IPS-18c (cell line): ENCODE data around the gene FAM237A.

ENCODE experiments used
- H3K4me3 ChIP-seq: 2 replicates; pipeline ENCODE4 v1.7.0; 2013; ENCODE audit warnings: low read depth, mild to moderate bottlenecking, low read length, moderate library complexity; ENCODE audit not compliant: insufficient read depth
- H3K9me3 ChIP-seq: one replicate; pipeline ENCODE4 v1.6.1; 2013; ENCODE audit warnings: mild to moderate bottlenecking, low read length, moderate library complexity; ENCODE audit not compliant: control insufficient read depth, insufficient read depth

FAM237A gene

GRCh38 chr2:206642075-206643025, at the start of gene FAM237A:
Gene FAM237A (plus strand): TSS chr2:206642487. CDS start chr2:206644237, 1,750 bp downstream.
- Histone ChIP-seq H3K4me3 (peak within 1 kb of the TSS; percentile 60), H3K9me3 (no peaks in the 10 kb centered on the region)

GRCh38 chr2:206597717-206598218, 44.5 kb upstream of the FAM237A start:
- Histone ChIP-seq H3K9me3 (no peaks in the 10 kb centered on the region), H3K4me3 (no peak overlapping the region)

- H3K4me3 ChIP-seq: no peak overlapping the region
- no peaks in the 10 kb centered on the region for H3K9me3 ChIP-seq
Measured at GRCh38 chr2:206603243-206603642, 39.0 kb upstream of the FAM237A start.

GRCh38 chr2:206610451-206610850, 31.8 kb upstream of the FAM237A start:
- H3K4me3 ChIP-seq: no peak overlapping the region

GRCh38 chr2:206611191-206611590, 31.1 kb upstream of the FAM237A start:
- Histone ChIP-seq H3K9me3 (no peaks in the 10 kb centered on the region), H3K4me3 (no peak overlapping the region)

More at GRCh38 chr2:206610451-206610850, 31.8 kb upstream of the FAM237A start:
- no peaks in the 10 kb centered on the region for H3K9me3 ChIP-seq

- H3K9me3 ChIP-seq: no peaks in the 10 kb centered on the region
- H3K4me3 ChIP-seq: no peak overlapping the region
Measured at GRCh38 chr2:206611736-206612135, 30.6 kb upstream of the FAM237A start.

- no peak overlapping the region for H3K4me3 ChIP-seq
Measured at GRCh38 chr2:206614811-206615210, 27.5 kb upstream of the FAM237A start.

GRCh38 chr2:206615417-206616089, 26.7 kb upstream of the FAM237A start:
- no peaks in the 10 kb centered on the region for H3K9me3 ChIP-seq
- H3K4me3 ChIP-seq: no peak overlapping the region

More at GRCh38 chr2:206614811-206615210, 27.5 kb upstream of the FAM237A start:
- H3K9me3 ChIP-seq: no peaks in the 10 kb centered on the region

GRCh38 chr2:206616151-206616550, 26.1 kb upstream of the FAM237A start:
- no peaks in the 10 kb centered on the region for H3K9me3 ChIP-seq
- no peak overlapping the region for H3K4me3 ChIP-seq

- no peaks in the 10 kb centered on the region for H3K9me3 ChIP-seq
- no peak overlapping the region for H3K4me3 ChIP-seq
Measured at GRCh38 chr2:206619011-206619410, 23.3 kb upstream of the FAM237A start.

- Histone ChIP-seq H3K4me3 (no peak overlapping the region), H3K9me3 (no peaks in the 10 kb centered on the region)
Measured at GRCh38 chr2:206626108-206626507, 16.2 kb upstream of the FAM237A start.

- no peaks in the 10 kb centered on the region for H3K9me3 ChIP-seq
- no peak overlapping the region for H3K4me3 ChIP-seq
Measured at GRCh38 chr2:206627632-206628031, 14.7 kb upstream of the FAM237A start.

GRCh38 chr2:206631340-206631739, 10.9 kb upstream of the FAM237A start:
- Histone ChIP-seq H3K9me3 (no peaks in the 10 kb centered on the region), H3K4me3 (no peak overlapping the region)

GRCh38 chr2:206635015-206635414, 7.3 kb upstream of the FAM237A start:
- Histone ChIP-seq H3K4me3 (no peak overlapping the region), H3K9me3 (no peaks in the 10 kb centered on the region)

- no peak overlapping the region for H3K4me3 ChIP-seq
Measured at GRCh38 chr2:206639636-206640035, 2.7 kb upstream of the FAM237A start.

GRCh38 chr2:206641226-206641625, 1.1 kb upstream of the FAM237A start:
- peak overlapping the region; percentile 16 for H3K4me3 ChIP-seq
- H3K9me3 ChIP-seq: no peaks in the 10 kb centered on the region

More at GRCh38 chr2:206639636-206640035, 2.7 kb upstream of the FAM237A start:
- no peaks in the 10 kb centered on the region for H3K9me3 ChIP-seq

GRCh38 chr2:206647985-206648384, 5.7 kb downstream of the FAM237A start:
- H3K9me3 ChIP-seq: no peaks in the 10 kb centered on the region
- no peak overlapping the region for H3K4me3 ChIP-seq

GRCh38 chr2:206657087-206657486, 14.8 kb downstream of the FAM237A start:
- Histone ChIP-seq H3K4me3 (no peak overlapping the region), H3K9me3 (no peaks in the 10 kb centered on the region)
